GM19328 (cell line): ENCODE results near the gene OLFML3.
"Not testable (repeated sequence)": the region's sequence is repeated elsewhere in the genome, so short reads cannot be mapped to it uniquely, and the experiment has no call there.

Source experiments
- ATAC-seq: cut with Tn5 transposase; IDR thresholded peaks from one replicate; pipeline ENCODE4 v1.9.1; 2021; ENCODE audit warnings: mild to moderate bottlenecking, moderate library complexity; ENCODE audit not compliant: unreplicated experiment

Gene OLFML3

GRCh38 chr1:113990961-113991360, 11.7 kb downstream of the OLFML3 start:
- no peak for ATAC-seq

- no peak for ATAC-seq
These were observed 12.3 kb downstream of the OLFML3 start for GRCh38 chr1:113991467-113991997.

- no peak for ATAC-seq
These were observed 13.8 kb downstream of the OLFML3 start for GRCh38 chr1:113993072-113993471.

- no peak for ATAC-seq
These were observed 14.5 kb downstream of the OLFML3 start for GRCh38 chr1:113993766-113994165.

- ATAC-seq: no peak
These were observed 16.1 kb downstream of the OLFML3 start for GRCh38 chr1:113995382-113995781.

GRCh38 chr1:113998361-113998760, 19.1 kb downstream of the OLFML3 start:
- ATAC-seq: no peak

GRCh38 chr1:113999233-113999632, 20.0 kb downstream of the OLFML3 start:
- ATAC-seq: no peak

- no peak for ATAC-seq
These were observed 20.5 kb downstream of the OLFML3 start for GRCh38 chr1:113999799-114000198.

- ATAC-seq: no peak
These were observed 21.1 kb downstream of the OLFML3 start for GRCh38 chr1:114000406-114000805.

- ATAC-seq: no peak
These were observed 23.4 kb downstream of the OLFML3 start for GRCh38 chr1:114002492-114003239.

GRCh38 chr1:114003431-114003830, 24.2 kb downstream of the OLFML3 start:
- ATAC-seq: no peak

- ATAC-seq: not testable (repeated sequence)
These were observed 27.6 kb downstream of the OLFML3 start for GRCh38 chr1:114006825-114007224.

- ATAC-seq: no peak
These were observed 29.2 kb downstream of the OLFML3 start for GRCh38 chr1:114008480-114008941.

GRCh38 chr1:114008993-114009392, 29.7 kb downstream of the OLFML3 start:
- ATAC-seq: no peak

- no peak for ATAC-seq
These were observed 30.1 kb downstream of the OLFML3 start for GRCh38 chr1:114009393-114009792.

GRCh38 chr1:114010433-114011184, 31.3 kb downstream of the OLFML3 start:
- no peak for ATAC-seq

- no peak for ATAC-seq
These were observed 32.5 kb downstream of the OLFML3 start for GRCh38 chr1:114011796-114012195.

- no peak for ATAC-seq
These were observed 35.8 kb downstream of the OLFML3 start for GRCh38 chr1:114015075-114015474.

GRCh38 chr1:114019724-114020123, 40.5 kb downstream of the OLFML3 start:
- ATAC-seq: not testable (repeated sequence)

GRCh38 chr1:114021665-114022099, 42.4 kb downstream of the OLFML3 start:
- no peak for ATAC-seq

GRCh38 chr1:114022877-114023276, 43.6 kb downstream of the OLFML3 start:
- no peak for ATAC-seq

GRCh38 chr1:114023377-114023776, 44.1 kb downstream of the OLFML3 start:
- ATAC-seq: no peak
